GM11168 (cell line): ENCODE measurements around the gene HELZ.
"Not testable (repeated sequence)": the region's sequence is repeated elsewhere in the genome, so short reads cannot be mapped to it uniquely, and the experiment has no call there.

Experiments used
- in situ Hi-C: fragments of 300-500 bp; cut with MboI; formaldehyde crosslinking; loops from one replicate; pipeline ENCODE4 v1.12.0; 2022; ENCODE audit warnings: low sequenced_read_pairs; ENCODE audit not compliant: unreplicated experiment

Gene HELZ

DNA sequence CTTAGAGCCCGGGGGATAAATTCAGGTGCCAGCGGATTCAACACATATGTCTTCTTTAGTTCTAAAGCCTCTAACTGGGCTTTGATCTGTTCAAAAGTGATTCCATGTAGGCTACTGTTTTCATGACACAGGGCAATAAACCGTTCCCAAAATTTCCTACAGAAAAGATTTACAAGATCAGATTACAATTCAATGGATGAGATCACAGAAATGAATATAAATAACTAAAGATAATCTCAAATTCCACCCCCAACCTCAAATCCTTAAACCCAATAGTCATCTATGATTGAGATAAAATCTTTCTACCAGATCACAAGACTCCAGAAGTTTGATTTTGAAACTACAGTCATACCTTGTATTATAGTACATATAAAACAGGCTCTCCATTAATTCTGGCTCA is 116.3 kb downstream of the HELZ start:
- in situ Hi-C loops, result no loop called here

DNA sequence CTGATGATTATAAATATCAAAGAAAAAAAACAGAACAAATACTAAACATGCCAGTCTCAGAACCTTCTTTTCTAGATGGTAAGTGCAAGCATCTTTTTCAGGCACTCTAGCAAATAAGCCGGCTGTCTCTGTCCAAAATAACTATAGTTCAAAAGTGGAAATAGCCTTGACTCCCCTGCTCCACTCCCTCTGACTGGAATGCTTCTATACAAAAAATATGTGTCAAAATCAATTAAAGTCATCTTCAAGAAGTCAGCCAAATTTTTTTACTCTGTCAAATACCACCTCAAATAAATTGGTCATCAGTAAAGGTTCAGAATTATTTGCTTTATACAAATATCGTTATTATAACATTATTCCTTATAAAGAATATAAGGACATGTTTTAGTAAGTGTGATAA is 117.1 kb downstream of the HELZ start:
- in situ Hi-C loops, result no loop called here

GRCh38 chr17:67126983-67127382 is 118.0 kb downstream of the HELZ start:
- in situ Hi-C loops, result no loop called here

DNA sequence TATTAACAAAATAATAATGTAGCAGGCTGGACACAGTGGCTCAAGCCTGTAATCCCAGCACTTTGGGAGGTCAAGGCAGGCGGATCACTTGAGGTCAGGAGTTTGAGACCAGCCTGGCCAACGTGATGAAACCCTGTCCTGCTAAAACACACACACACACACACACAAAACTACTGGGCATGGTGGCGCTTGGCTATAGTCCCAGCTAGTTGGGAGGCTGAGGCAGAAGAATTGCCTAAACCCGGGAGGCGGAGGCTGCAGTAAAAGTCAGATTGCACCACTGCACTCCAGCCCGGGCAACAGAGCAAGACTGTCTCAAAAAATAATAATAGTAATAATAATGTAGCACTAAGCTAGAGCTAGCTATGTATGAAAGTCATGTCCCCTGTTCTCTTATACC is 118.5 kb downstream of the HELZ start:
- in situ Hi-C loops, result not testable (repeated sequence)

DNA sequence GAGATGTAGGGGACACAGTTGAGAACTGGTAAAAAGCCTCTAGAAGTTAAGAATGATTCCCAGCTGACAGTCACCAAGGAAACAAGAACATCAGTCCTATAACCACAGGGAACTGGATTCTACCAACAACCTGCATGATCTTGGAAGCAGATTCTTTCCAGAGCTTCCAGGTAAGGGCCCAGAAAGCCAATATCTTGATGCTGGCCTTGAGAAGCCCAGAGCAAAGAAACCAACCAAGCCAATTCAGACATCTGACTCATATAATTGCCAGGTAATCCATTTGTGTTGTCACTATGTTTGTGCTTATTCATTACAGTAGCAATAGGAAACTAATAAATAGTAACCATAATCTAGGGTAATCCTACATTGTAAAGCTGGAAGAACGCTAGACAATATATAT is 119.1 kb downstream of the HELZ start:
- in situ Hi-C loops, result no loop called here

DNA sequence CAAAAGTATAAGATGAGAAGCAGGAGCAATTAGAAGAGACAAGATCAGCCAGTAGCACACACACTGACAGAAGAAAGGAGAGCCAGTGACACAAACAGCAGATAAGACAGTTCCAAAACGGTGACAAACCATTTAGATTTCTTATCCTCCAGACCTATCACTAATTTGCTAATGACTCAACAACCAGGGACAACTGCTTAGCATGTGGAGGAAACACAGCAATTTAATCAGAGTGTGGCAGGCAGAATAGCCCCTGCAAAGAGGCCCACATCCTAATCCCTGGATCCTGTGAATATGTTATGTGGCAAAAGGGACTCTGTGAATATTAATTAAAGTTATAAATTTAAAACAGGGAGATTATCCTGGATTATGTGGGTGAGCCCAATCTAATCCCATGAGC is 119.6 kb downstream of the HELZ start:
- in situ Hi-C loops, result no loop called here

DNA sequence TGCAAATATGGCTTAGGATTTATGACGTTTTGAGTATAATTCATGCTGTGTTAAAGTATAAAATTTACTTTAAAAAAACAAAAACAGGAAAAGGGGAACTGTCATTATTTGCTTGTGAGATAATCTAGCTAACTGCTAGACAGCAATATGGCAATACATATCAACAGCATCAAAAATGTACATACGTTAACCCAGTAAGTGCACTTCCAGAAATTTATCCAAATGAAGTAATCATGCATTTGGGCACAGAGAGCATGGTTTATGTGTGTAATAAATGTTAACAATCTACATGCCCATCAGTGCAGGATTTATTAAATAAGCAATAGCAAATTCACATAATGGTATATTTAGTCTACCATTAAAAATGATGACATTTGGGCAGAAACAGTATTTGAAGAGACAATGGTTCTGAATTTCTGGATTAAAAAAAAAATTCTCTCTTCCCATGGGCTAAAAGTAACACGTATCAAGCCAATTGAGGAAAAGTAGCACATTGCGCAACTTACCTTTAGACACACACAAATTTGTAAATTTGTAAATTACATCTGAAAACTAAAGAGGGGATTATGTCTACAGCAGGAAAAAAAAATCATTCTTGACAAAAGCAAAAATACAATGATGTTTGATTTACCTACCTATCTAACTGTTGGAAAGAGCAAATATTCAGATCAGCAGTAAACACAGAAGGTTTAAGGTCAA is 120.4 kb downstream of the HELZ start:
- in situ Hi-C loops, result no loop called here

DNA sequence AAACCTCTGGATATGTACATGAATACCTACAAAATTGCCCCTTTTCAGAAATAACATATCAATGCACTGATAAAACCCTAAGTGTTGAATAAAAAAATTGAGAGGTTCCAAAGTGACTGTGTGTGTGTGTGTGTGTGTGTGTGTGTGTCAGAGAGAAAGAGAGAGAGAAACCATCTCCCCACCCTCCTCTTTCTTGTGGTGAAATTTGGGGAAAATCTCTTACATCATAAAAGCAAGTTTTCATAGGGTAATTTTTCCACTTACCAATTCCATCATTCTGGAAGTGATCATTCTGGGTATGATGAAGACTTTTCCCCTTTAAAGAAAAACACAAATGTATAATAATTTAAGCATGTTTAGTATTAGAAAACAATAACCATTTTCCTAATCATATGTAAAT is 121.3 kb downstream of the HELZ start:
- in situ Hi-C loops, result no loop called here

DNA sequence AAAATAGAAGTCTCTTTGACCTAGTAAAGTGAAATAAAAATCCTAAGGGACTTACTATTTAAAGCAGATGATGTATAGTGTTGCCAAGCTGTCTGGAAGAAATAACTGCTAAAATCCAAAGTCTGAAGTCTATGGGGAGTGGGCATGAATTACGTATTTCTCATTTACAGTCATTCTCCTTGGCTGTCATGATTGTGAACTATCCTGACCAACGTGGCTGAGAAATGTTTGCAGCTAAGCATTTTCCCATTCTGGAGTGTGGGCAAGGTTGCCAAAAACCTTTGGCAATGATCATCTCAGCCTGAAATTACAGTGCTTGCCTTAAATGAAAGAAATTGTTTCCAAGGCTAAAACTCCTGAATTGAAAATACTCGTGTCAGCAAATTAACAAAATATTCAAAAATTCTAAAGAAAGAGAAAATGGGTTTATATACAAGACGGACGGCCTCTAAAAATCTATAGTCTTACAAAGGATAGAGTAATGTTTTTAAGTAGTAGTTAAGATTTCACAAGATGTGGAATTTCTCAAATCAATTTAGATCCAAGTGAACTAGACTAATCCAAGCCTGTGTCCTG is 123.6 kb downstream of the HELZ start:
- in situ Hi-C loops, result no loop called here

DNA sequence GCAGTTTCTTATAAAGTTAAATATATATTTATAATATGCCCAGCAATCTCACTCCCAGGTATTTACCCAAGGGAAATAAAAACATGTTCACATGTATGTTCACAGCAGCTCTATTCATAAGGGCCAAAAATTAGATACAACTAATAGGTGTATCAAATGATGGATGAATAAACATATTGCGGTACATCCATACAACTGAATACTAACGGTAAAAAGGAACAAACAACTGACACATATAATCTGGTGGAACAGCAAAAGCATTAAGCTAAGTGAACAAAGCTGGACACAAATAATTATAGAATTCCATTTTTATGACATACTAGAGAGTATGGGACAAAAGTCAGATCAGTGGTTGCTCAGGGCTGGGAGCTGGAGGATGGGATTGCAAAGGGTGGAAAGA is 125.9 kb downstream of the HELZ start:
- in situ Hi-C loops, result no loop called here

DNA sequence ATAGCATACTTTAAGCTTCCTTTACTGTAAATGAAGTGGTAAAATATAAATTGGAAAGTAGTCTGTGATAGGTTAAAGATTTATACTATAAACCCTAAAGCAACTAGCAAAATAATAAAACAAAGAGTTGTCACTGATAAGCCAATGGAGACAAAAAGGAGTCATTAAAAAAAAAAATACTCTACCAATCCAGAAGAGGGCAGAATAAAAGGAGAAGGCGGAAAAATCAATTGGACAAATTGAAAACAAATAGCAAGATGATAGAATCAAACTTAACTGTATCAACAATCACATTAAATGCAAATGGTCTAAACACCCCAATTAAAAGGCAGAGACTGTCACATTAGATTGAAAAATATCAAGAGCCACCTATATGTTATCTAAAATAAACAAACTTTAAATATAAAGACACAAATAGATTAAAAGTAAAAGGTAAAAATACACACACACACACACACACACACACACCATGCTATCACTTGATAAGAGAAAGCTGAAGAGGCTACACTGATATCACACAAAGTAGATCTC is 128.9 kb downstream of the HELZ start:
- in situ Hi-C loops, result no loop called here

GRCh38 chr17:67115401-67115800 is 129.6 kb downstream of the HELZ start:
- in situ Hi-C loops, result no loop called here

- in situ Hi-C loops, result no loop called here
Measured at GRCh38 chr17:67113486-67113885, 131.5 kb downstream of the HELZ start.

- in situ Hi-C loops, result no loop called here
Measured at GRCh38 chr17:67111808-67112207, 133.2 kb downstream of the HELZ start.

DNA sequence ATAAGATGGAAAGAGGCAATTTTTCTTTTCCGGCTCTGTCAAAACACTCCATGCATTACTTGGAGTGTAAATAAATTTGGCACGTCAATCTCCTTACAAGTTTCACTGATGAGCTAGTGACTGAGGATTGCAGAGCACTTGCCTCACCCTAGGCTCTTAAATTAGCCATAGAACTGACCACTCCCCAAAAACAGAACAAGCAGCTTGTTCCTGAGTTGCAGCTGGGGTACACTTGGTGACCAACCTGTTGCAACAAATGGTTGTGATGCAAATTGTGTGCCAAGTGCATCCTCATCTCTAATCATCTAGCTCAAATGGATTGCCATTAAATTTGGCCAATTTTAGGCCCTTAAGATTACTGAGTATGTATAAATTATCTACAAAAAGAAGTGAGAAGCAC is 133.7 kb downstream of the HELZ start:
- in situ Hi-C loops, result no loop called here

DNA sequence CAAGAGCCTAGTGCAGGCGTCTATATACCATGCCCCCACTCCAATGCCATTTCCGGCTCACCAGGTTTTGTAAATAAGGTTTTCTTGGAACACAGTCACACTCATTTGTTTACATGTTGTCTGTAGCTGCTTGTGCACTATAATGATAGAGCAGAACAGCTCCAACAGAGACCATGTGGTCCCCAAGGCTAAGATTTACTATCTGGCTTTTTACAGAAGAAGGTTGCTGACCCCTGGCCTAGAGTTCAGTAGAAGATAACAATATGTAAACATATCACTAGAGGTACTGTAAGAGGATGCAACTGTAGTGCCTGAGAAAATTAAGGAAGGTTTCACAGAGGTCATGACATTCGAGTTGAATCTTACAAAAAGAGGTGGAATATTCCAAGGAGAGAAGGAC is 134.4 kb downstream of the HELZ start:
- in situ Hi-C loops, result no loop called here

DNA sequence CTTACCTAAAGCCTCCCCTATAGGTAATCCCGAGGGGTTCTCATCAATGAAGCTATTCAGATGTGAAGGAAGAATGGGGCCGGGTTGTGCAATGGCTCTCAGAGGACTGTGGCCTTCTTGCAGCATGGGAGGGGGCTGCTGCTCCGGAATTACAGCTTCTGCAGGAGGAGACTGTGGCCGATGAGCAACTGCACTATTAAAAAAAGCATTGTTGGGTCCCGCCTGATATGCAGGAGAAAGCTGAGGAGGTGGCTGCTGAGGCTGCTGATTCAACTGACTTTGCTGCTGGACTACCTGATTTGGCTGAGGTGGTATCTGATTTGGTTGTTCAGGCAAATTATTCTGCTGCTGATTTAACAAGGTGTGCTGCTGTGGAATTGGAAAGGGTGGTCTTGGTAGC is 135.9 kb downstream of the HELZ start:
- in situ Hi-C loops, result no loop called here

GRCh38 chr17:67107811-67108775 is 136.9 kb downstream of the HELZ start:
- in situ Hi-C loops, result no loop called here

- in situ Hi-C loops, result no loop called here
Measured at GRCh38 chr17:67107171-67107570, 137.8 kb downstream of the HELZ start.

- in situ Hi-C loops, result no loop called here
Measured at GRCh38 chr17:67105213-67105612, 139.8 kb downstream of the HELZ start.

DNA sequence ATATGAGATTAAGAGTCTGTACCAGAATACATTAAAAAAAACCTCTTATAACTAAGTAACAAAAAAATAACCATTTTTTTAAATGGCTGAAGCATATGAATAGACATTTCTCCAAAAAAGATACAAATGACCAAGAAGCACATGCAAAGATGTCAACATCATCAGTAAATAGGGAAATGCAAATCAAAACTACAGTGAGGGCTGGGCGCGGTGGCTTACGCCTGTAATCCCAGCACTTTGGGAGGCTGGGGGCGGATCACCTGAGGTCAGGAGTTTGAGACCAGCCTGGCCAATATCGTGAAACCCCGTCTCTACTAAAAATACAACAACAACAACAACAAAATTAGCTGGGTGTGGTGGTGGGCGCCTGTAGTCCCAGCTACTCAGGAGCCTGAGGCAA is 140.4 kb downstream of the HELZ start:
- in situ Hi-C loops, result not testable (repeated sequence)
